Right lung (tissue), 5 donors: ENCODE data around the gene FBXW10. TPM values are rescaled to one million over a fixed set of nuclear protein-coding genes. Genes with fewer than 3 reads are reported as not detected.
A peak's percentile ranks its signal among the peaks of the same experiment; 100 is the strongest.
"Not testable (repeated sequence)": the region's sequence is repeated elsewhere in the genome, so short reads cannot be mapped to it uniquely, and the experiment has no call there.

Experiments
- DNase-seq, 2 donors: peaks; one replicate each; pipeline ENCODE4 v3.0.0-alpha.2; 2013
- polyA plus RNA-seq, 5 donors: library from polyadenylated mRNA; unstranded; fragments of 120-200 nt; gene quantifications; one replicate each; pipeline versions ENCODE4 v1.2.1 to v1.2.3, GENCODE V29; 2013; ENCODE audit warnings: inconsistent platforms in 1 of 5, low replicate concordance in 1 of 5; ENCODE audit not compliant: insufficient read length in 5 of 5, insufficient read depth in 1 of 5

FBXW10 gene
- polyA plus RNA-seq, 5 donors, result 0.78 to 1.5 (median 0.89) TPM

- peak in 1 of 2 donors; percentile 2 for DNase-seq
These were observed 3.6 kb downstream of the FBXW10 start for GRCh38 chr17:18747501-18747900.

GRCh38 chr17:18750242-18750641 lies 6.4 kb downstream of the FBXW10 start:
- DNase-seq, result not testable (repeated sequence)

GRCh38 chr17:18753829-18754409 lies 10.1 kb downstream of the FBXW10 start:
- not testable (repeated sequence) for DNase-seq

DNA sequence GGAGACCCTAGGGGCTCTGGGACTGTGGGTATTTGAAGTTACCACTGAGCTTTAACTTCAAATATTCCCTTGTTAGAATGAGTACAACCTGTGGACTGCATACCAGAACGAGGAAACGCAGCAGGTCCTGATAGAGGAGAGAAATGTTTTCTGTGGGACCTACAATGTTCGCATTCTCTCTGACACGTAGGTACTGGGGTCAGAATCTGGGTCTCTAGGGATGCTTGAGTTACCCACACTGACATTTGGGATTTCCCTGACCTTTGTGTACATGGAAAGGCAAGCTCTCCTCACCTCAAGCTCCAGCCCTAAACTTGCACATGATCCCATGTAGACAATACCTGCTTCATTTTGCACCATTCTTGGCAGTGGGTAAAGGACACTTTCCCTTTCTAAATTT lies 12.1 kb downstream of the FBXW10 start:
- DNase-seq, result not testable (repeated sequence)

DNA sequence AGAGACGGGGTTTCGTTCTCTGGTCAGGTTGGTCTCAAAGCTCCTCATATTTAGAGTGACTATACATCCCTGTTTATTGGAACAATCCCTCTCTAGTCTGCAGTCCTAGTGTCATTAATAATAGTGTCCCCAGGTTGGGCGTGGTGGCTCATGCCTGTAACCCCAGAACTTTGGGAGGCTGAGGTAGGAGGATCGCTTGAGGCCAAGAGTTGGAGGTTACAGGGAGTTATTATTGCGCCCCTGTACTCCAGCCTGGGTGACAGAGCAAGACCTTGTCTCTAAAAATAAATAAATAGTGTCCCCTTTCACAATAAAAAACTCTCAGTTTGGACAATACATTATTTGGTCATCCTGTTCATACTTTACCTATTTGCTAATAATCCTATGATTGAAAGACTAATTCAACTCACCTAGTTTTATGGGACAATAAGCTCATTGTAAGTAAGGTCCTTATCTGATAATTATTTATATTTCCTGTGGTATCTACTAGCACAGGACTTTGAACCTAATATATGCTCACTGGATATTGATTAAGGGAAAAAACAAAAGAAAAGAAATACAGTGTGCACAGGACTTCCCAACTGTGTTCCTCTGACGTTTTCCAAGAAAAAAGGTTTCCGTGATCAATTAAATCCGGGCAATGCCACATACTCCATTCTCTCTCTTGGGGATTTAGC lies 13.7 kb downstream of the FBXW10 start:
- not testable (repeated sequence) for DNase-seq

DNA sequence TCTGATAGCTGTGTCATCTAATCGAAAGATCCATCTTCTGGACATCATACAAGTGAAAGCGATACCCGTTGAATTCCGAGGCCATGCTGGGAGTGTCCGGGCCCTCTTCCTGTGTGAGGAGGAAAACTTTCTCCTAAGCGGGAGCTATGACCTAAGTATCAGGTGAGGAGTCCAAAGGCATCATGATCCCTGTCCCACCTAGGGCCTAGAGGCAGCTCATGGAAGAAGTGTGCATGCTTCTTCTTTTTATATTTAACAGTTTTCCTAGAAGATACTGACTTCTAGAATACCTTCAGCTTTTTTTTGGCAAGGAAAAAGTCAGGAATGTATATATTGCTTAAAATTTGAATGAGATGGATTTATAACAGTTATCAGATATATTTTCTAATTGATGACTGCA lies 14.5 kb downstream of the FBXW10 start:
- not testable (repeated sequence) for DNase-seq

GRCh38 chr17:18760221-18760620 lies 16.4 kb downstream of the FBXW10 start:
- DNase-seq, result not testable (repeated sequence)

DNA sequence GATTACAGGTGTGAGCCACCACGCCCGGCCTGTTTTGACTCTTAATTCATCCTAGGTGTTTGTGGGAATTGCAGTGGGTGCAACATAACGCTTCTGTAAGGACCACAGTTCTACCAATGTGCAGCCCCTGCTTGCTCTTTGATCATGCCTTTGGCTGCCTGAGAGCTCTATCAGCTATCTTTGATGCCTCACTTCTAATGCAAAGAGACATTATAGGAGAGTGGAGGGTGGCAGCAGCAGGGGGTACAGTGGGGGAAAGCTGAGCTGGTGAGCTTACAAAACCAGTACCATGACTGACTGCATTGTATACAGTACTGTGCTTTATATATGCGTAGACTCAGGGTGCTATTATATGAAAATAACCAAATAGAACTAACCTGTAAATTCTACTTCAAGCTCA lies 26.7 kb downstream of the FBXW10 start:
- DNase-seq, result not testable (repeated sequence)

DNA sequence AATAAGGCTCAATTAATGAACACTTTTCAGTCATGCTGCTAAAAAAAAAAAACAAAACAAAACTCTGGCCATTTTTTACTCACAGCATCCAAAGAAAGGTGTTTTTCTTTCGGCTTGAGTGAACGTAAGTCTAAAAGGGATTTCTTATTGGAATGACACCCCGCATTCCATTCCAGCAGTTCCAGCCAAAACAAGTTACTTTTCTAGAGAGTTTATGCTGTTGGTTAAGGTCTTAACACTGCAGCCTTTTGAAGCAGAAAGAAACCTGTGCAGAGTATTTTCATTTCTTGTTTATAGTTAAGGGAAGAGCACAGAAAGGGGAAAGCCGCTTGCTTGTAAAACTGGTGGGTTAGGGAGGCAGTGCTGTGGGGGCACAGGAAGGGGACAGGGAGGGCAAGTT lies 27.2 kb downstream of the FBXW10 start:
- DNase-seq, result not testable (repeated sequence)

GRCh38 chr17:18772471-18772870 lies 28.6 kb downstream of the FBXW10 start:
- DNase-seq, result no peak

DNA sequence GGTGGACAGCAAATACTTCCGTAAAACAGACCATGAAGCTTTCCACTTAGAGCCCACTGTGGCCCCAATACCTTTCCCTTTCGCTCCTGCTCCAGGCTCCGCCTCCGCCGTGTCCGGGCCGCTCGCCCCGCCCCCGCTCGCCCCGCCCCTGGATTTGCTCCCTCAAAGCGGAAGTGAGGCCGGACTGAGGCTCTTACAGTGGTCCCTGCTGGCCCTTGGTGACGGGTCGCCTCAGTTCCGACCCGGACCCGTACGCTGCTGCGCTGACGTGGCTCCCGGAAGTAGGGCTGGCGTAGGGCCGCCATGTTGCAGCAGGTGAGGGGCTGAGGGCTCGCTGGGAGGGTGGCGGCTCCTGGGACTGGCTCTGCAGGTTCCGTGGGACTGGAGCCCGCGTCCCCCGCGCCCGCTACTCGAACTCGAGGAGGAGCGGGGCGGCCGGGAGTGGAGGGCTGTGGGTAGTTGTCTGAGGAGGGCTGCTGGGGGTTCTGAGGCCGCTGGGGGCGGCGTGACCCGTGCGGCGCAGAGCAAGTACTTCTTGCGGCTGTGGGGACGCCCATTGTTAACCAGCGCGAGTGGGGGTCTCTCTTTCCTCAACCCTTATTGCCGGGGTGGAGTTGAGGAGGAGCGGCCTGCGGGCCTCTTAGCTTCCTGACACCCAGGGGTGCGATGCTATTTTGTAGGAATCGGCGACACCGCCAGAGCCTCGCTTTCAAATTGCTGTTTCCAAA lies 37.3 kb downstream of the FBXW10 start, which contains the start of gene TVP23B:
TVP23B (plus strand) TSS at position 193 of the 728 bp plus-strand sequence; CDS start at position 304, 111 bp downstream.
- DNase-seq, result peak; percentile 92

GRCh38 chr17:18781805-18782204 lies 38.0 kb downstream of the FBXW10 start:
- DNase-seq, result not testable (repeated sequence)

- DNase-seq, result not testable (repeated sequence)
These were observed 42.1 kb downstream of the FBXW10 start for GRCh38 chr17:18785933-18786332.

- DNase-seq, result not testable (repeated sequence)
These were observed 43.0 kb downstream of the FBXW10 start for GRCh38 chr17:18786890-18787289.

DNA sequence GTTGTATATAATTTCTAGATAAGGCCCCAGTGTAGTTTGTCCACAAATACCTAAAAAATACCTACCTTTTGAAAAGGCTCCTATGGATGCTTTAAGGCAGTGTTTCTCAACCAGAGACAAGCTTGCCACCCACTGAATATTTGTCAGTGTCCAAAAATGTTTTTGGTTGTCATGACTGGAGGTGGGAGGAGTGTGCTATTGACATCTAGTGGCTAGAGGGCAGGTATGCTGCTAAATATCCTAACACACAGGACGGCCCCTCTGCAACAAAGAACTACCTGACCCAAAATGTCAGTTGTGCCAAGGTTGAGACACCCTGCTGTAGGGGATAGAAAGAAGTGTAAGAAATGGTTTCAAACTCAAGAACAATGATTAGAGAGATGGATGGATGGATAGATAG lies 47.5 kb downstream of the FBXW10 start:
- not testable (repeated sequence) for DNase-seq

- not testable (repeated sequence) for DNase-seq
These were observed 51.0 kb downstream of the FBXW10 start for GRCh38 chr17:18794841-18795240.

DNA sequence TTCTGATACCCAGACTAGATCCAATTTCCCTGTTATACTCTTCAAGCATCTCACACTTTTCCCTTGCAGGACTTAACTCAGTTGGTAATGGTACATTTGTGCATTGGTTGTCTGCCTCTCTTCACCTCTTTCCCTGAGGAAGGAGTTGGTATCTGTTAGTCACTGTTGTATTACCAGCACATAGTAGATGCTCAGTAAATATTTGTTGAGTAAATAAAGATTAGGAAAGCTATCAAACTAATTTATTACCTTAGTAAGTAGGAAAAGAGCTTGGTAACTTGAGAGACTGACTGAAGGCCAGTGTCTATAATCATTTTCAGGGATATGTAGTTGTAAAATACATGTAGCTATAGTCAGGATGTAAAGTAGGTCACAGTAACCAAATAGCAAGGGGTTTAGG lies 53.0 kb downstream of the FBXW10 start:
- DNase-seq, result not testable (repeated sequence)

GRCh38 chr17:18803458-18804245 lies 59.8 kb downstream of the FBXW10 start:
- DNase-seq, result not testable (repeated sequence)

- DNase-seq, result not testable (repeated sequence)
These were observed 72.1 kb downstream of the FBXW10 start for GRCh38 chr17:18815924-18816323.

DNA sequence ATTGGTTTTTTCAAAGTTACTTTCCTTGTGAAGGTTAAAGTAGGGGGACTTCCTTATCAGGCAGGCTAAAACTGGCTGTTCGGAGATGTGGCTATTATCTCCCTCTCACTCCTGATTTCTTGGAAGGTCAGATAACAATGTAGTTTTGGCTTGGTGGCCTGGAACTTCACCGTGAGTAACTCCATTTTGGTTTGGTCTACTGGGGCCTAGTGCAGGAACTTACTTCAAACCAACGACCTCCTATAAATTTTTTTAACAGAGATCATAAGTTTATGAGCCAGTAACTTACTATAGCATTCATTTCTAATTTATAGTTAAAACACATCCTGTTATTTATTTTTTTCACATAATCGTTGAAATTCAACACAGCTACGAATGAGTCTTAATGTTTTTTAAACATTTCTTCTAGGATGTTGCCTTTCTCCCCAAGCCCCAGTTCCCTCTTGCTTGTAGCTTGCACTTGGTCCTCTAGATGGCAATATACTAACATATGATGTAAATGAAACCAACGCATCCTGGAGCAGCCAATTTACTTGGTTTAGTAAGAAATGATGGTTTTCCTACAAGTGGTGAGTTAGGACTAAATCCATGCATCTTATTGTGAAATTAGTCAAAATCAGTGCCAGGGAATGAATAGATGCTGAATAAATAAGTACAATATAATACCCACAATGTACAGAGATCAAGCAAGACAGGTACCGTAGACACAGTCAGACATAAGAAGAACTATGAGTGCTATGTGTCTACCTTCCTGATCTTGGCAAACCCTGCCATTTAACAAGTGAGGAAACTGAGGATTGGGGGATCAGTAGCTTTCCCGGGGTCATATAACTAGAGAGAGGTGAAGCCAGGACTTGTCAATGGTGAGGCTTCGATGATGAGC lies 72.9 kb downstream of the FBXW10 start:
- DNase-seq, result peak; percentile 17 to 45

- DNase-seq, result not testable (repeated sequence)
These were observed 77.6 kb downstream of the FBXW10 start for GRCh38 chr17:18821430-18821829.
